SH-SY5Y (cell line): Measurements from ENCODE around the gene FEV.

Experiments
- GATA2 ChIP-seq: IDR thresholded peaks from 2 replicates; pipeline ENCODE4 v1.6.1; 2011; ENCODE audit warnings: mild to moderate bottlenecking, low read depth, low read length
- GATA3 ChIP-seq: IDR thresholded peaks from 2 replicates; pipeline ENCODE4 v1.6.1; 2011; ENCODE audit warnings: low read depth, mild to moderate bottlenecking, low read length, moderate library complexity

DNA sequence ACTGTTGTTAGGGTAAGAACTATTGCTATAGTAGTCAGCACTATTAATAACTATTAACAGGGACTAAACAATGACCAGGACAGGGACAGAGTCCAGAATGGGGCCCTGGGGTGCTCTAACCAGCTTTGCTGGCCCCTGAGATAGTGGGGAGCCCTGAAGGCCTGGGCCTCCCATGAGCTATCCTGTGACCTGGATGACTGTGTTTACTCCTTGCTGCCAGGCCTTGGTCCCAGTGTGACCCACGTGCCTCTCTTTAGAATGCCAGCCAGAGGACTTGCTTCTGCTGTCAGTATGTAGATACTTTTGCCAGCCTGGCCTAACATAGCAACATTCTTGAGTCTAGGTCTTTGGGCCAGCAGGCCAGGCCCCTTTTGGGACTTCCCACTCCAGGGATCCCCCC lies 14.1 kb downstream of the FEV start:
- TF ChIP-seq GATA3 (no peak), GATA2 (no peak)
